Measurements from ENCODE around the gene CDPF1. TPM values are rescaled to one million over a fixed set of nuclear protein-coding genes. Genes with fewer than 3 reads are reported as not detected.
"Not testable (repeated sequence)": the region's sequence is repeated elsewhere in the genome, so short reads cannot be mapped to it uniquely, and the experiment has no call there.

CDPF1 gene
- polyA plus RNA-seq, 1 donor from 2014 or later, result 32.7 TPM

DNA sequence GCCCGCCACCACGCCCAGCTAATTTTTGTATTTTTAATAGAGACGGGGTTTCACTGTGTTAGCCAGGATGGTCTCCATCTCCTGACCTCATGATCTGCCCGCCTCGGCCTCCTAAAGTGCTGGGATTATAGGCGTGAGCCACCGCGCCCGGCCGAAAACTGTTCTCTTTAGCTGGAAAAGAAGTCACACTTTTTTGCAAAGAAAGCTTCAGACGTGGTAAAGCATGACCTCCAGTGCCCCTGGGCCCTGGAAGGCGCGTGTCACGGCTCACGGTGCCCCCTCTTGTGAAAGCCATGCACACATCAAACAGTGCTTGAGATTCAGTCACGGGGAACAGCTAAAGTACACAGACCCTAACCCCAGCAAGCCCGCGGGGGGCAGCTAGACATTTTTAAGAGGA lies 51.3 kb downstream of the CDPF1 start:
- H3K9me2 ChIP-seq (ENCODE audit: insufficient read depth, low read length); H4K20me1 ChIP-seq (ENCODE audit: insufficient read depth); H3K9ac ChIP-seq (ENCODE audit: low read length); H3K27me3 ChIP-seq (ENCODE audit: insufficient read depth, low read depth, low read length); H3K4me2 ChIP-seq (ENCODE audit: low read length); H3K9me3 ChIP-seq (ENCODE audit: low read length); H3F3A ChIP-seq (ENCODE audit: insufficient read depth, low read length, poor library complexity, severe bottlenecking); H3K36me3 ChIP-seq (ENCODE audit: insufficient read depth, low read length); H3K27ac ChIP-seq (ENCODE audit: low read length); H3K79me2 ChIP-seq (replicated peaks; ENCODE audit: insufficient read depth, low read length); H2AFZ ChIP-seq (ENCODE audit: low read depth, low read length); H3K4me3 ChIP-seq (ENCODE audit: low read length): not testable (repeated sequence)

GRCh38 chr22:46198274-46198673 lies 51.8 kb downstream of the CDPF1 start:
- H3K4me2 ChIP-seq (ENCODE audit: low read length), result no peak overlapping the region
- no peak overlapping the region for H2AFZ ChIP-seq (ENCODE audit: low read depth, low read length)
- no peak overlapping the region for H3K4me3 ChIP-seq (ENCODE audit: low read length)
- no peaks in the 10 kb centered on the region for H3K9me2 ChIP-seq (ENCODE audit: insufficient read depth, low read length)
- no peaks in the 10 kb centered on the region for H3K27me3 ChIP-seq (ENCODE audit: insufficient read depth, low read depth, low read length)
- H3K9ac ChIP-seq (ENCODE audit: low read length), result no peak overlapping the region
- no peaks in the 10 kb centered on the region for H3K36me3 ChIP-seq (ENCODE audit: insufficient read depth, low read length)
- TF ChIP-seq EP300 (conservative IDR thresholded peaks at IDR 0.05; ENCODE audit: poor library complexity, severe bottlenecking), result no peak
- TF ChIP-seq SMC3 (conservative IDR thresholded peaks at IDR 0.05; ENCODE audit: poor library complexity), result no peak
- no peak for TF ChIP-seq POLR2AphosphoS5 (IDR thresholded peaks at IDR 0.05)
- no peaks in the 10 kb centered on the region for H3K79me2 ChIP-seq (replicated peaks; ENCODE audit: insufficient read depth, low read length)
- no peaks in the 10 kb centered on the region for H3K9me3 ChIP-seq (ENCODE audit: low read length)
- H4K20me1 ChIP-seq (ENCODE audit: insufficient read depth), result no peaks in the 10 kb centered on the region
- H3F3A ChIP-seq (ENCODE audit: insufficient read depth, low read length, poor library complexity, severe bottlenecking), result no peaks in the 10 kb centered on the region
- no peak overlapping the region for H3K27ac ChIP-seq (ENCODE audit: low read length)

- TF ChIP-seq TAF1 (IDR thresholded peaks at IDR 0.05; ENCODE audit: low read depth) (no peak), EP300 (conservative IDR thresholded peaks at IDR 0.05; ENCODE audit: poor library complexity, severe bottlenecking) (no peak)
- TF ChIP-seq, protein P1, sequence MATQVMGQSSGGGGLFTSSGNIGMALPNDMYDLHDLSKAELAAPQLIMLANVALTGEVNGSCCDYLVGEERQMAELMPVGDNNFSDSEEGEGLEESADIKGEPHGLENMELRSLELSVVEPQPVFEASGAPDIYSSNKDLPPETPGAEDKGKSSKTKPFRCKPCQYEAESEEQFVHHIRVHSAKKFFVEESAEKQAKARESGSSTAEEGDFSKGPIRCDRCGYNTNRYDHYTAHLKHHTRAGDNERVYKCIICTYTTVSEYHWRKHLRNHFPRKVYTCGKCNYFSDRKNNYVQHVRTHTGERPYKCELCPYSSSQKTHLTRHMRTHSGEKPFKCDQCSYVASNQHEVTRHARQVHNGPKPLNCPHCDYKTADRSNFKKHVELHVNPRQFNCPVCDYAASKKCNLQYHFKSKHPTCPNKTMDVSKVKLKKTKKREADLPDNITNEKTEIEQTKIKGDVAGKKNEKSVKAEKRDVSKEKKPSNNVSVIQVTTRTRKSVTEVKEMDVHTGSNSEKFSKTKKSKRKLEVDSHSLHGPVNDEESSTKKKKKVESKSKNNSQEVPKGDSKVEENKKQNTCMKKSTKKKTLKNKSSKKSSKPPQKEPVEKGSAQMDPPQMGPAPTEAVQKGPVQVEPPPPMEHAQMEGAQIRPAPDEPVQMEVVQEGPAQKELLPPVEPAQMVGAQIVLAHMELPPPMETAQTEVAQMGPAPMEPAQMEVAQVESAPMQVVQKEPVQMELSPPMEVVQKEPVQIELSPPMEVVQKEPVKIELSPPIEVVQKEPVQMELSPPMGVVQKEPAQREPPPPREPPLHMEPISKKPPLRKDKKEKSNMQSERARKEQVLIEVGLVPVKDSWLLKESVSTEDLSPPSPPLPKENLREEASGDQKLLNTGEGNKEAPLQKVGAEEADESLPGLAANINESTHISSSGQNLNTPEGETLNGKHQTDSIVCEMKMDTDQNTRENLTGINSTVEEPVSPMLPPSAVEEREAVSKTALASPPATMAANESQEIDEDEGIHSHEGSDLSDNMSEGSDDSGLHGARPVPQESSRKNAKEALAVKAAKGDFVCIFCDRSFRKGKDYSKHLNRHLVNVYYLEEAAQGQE (IDR thresholded peaks at IDR 0.05; ENCODE audit: borderline replicate concordance), result no peak
- H3K9me2 ChIP-seq (ENCODE audit: insufficient read depth, low read length), result no peaks in the 10 kb centered on the region
- H3K9me3 ChIP-seq (ENCODE audit: low read length), result no peaks in the 10 kb centered on the region
- no peak overlapping the region for H3K4me2 ChIP-seq (ENCODE audit: low read length)
- no peaks in the 10 kb centered on the region for H4K20me1 ChIP-seq (ENCODE audit: insufficient read depth)
- H2AFZ ChIP-seq (ENCODE audit: low read depth, low read length), result no peak overlapping the region
- no peaks in the 10 kb centered on the region for H3K79me2 ChIP-seq (replicated peaks; ENCODE audit: insufficient read depth, low read length)
- no peak overlapping the region for H3K4me3 ChIP-seq (ENCODE audit: low read length)
- H3K27me3 ChIP-seq (ENCODE audit: insufficient read depth, low read depth, low read length), result no peaks in the 10 kb centered on the region
- H3K36me3 ChIP-seq (ENCODE audit: insufficient read depth, low read length), result no peaks in the 10 kb centered on the region
- H3K27ac ChIP-seq (ENCODE audit: low read length), result no peak overlapping the region
- H3F3A ChIP-seq (ENCODE audit: insufficient read depth, low read length, poor library complexity, severe bottlenecking), result no peaks in the 10 kb centered on the region
- H3K9ac ChIP-seq (ENCODE audit: low read length), result no peak overlapping the region
These were observed 53.8 kb downstream of the CDPF1 start for GRCh38 chr22:46196278-46196677.

GRCh38 chr22:46195487-46196165 lies 54.5 kb downstream of the CDPF1 start:
- Histone ChIP-seq H3K9ac (ENCODE audit: low read length) (no peak overlapping the region), H3K27ac (ENCODE audit: low read length) (no peak overlapping the region)
- TF ChIP-seq, protein P2, sequence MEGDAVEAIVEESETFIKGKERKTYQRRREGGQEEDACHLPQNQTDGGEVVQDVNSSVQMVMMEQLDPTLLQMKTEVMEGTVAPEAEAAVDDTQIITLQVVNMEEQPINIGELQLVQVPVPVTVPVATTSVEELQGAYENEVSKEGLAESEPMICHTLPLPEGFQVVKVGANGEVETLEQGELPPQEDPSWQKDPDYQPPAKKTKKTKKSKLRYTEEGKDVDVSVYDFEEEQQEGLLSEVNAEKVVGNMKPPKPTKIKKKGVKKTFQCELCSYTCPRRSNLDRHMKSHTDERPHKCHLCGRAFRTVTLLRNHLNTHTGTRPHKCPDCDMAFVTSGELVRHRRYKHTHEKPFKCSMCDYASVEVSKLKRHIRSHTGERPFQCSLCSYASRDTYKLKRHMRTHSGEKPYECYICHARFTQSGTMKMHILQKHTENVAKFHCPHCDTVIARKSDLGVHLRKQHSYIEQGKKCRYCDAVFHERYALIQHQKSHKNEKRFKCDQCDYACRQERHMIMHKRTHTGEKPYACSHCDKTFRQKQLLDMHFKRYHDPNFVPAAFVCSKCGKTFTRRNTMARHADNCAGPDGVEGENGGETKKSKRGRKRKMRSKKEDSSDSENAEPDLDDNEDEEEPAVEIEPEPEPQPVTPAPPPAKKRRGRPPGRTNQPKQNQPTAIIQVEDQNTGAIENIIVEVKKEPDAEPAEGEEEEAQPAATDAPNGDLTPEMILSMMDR (IDR thresholded peaks at IDR 0.05; ENCODE audit: poor library complexity, severe bottlenecking), result no peak
- TF ChIP-seq, protein P1 (IDR thresholded peaks at IDR 0.05; ENCODE audit: borderline replicate concordance), result no peak
- no peak for TF ChIP-seq RAD21 (conservative IDR thresholded peaks at IDR 0.05)
- no peak for TF ChIP-seq EP300 (conservative IDR thresholded peaks at IDR 0.05; ENCODE audit: poor library complexity, severe bottlenecking)
- no peak for TF ChIP-seq EZH2 (IDR thresholded peaks at IDR 0.05; ENCODE audit: borderline replicate concordance, insufficient read depth, low read length, poor library complexity, severe bottlenecking)
- TF ChIP-seq POLR2AphosphoS5 (IDR thresholded peaks at IDR 0.05), result no peak
- no peak for TF ChIP-seq MXI1 (conservative IDR thresholded peaks at IDR 0.05; ENCODE audit: poor library complexity, severe bottlenecking)
- no peak for TF ChIP-seq SMC3 (conservative IDR thresholded peaks at IDR 0.05; ENCODE audit: poor library complexity)

More at GRCh38 chr22:46195487-46196165, 54.5 kb downstream of the CDPF1 start:
- H3K9me2 ChIP-seq (ENCODE audit: insufficient read depth, low read length), result no peaks in the 10 kb centered on the region
- no peaks in the 10 kb centered on the region for H3K27me3 ChIP-seq (ENCODE audit: insufficient read depth, low read depth, low read length)
- H3K4me3 ChIP-seq (ENCODE audit: low read length), result no peak overlapping the region
- H2AFZ ChIP-seq (ENCODE audit: low read depth, low read length), result no peak overlapping the region
- no peaks in the 10 kb centered on the region for H3F3A ChIP-seq (ENCODE audit: insufficient read depth, low read length, poor library complexity, severe bottlenecking)
- H3K4me2 ChIP-seq (ENCODE audit: low read length), result no peak overlapping the region
- no peaks in the 10 kb centered on the region for H4K20me1 ChIP-seq (ENCODE audit: insufficient read depth)
- no peaks in the 10 kb centered on the region for H3K79me2 ChIP-seq (replicated peaks; ENCODE audit: insufficient read depth, low read length)
- no peaks in the 10 kb centered on the region for H3K9me3 ChIP-seq (ENCODE audit: low read length)
- H3K36me3 ChIP-seq (ENCODE audit: insufficient read depth, low read length), result no peaks in the 10 kb centered on the region
